Fibroblast of peridontal ligament (primary cell): ENCODE results near the gene NRGN.
A peak's percentile ranks its signal among the peaks of the same experiment; 100 is the strongest.

Experiments
- DNase-seq: peaks from one replicate; pipeline ENCODE4 v3.0.0-alpha.2; 2010; ENCODE audit errors: extremely low read depth

The NRGN gene

DNA sequence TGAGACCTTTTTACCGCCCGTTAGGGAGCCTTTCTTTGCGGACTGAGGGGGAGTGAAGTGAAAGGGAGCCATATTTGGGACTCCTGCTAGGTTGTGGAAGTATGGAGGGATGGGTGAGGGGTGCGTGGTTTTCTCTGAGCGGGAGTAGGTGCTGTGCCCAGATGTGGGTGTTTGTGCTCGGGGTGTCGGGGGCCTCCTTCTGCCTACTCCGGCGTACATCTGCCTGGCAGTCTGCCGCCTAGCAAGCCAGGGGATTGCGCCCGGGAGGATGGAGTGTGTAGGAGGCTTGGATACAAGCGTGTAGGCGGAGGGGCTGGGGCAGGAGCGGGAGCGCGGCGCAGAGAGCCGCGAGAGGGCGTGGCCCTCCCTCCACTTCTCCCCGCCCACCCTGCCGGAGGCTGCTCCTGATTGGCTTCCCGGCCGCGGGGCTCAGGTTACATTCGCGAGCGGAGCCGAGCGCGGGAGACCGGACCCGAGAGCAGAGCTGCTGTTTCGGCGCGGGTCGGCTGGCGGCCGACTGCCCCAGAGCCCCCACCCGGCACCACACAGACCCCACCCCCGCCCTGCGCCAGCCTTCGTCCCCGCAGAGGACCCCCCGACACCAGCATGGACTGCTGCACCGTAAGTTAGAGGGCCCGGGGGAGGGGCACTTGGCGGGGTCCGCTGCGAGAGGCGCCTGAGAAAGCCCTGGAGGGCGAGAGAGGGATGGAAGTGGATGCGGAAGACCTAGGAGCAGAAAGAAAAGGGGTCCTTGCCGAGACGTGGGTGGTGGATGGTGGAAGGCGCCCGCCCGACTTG lies at the start of gene NRGN:
Gene NRGN, plus strand, starts transcription at position 464 of the 798 bp plus-strand sequence. Its CDS starts 143 bp downstream, at position 607.
- peak; percentile 66 for DNase-seq

DNA sequence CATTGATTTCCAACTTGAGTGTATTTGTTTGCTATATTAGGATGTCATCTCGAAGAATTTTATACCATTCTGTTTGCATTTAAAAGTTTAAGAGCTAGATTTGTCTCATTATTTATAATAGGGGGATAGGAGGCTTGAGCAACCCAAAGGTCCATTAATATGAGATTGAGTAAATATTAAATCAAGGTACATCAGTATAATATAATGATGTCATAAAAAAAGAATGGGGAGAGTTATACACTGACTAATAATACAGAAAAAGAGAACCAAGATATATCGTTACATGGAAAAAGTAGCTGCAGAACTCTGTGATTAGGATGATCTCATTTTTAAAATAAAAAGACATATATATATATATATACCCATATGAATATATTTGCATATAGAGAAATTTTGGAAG lies 46.6 kb upstream of the NRGN start:
- no peak for DNase-seq

DNA sequence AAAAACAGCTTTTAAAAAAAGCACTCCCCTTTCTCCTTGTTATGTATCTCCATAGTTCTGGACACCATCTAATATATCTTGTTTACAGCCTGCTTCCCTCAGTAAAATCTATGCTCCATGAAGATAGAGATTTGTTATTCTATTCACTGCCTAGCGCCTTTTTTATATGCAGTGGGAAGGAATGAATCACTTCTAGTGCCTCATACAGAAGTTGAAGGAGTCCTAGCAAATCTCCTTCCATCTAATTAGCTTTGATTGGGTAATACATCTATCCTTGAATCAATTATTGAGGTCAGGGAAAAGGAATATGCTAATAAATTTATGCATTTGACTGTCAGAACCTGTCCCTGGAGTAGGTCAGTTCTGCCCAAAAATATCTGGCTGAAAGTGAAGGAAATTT lies 40.2 kb upstream of the NRGN start:
- no peak for DNase-seq

- DNase-seq = no peak
Measured at GRCh38 chr11:124700028-124700427, 39.7 kb upstream of the NRGN start.

DNA sequence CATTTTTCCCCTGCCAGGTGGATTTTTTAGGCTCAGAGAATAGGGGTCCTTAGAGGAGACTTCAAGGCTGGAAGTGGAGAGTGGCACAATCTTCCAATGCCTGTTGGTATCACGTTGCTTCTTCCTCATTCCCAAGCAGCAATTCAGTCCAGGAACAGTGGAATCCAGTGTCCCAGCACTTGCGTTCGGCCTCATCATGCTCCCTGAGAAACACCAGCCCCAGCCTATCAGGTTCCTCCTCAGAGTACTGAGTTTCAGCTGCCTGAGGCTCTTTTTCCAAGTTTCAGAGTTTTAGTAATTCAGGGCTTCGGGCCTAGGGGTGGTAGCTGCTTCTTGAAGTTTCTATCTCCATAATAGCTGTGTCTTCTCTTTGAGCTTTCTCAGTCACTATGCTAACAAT lies 31.9 kb upstream of the NRGN start:
- DNase-seq = no peak

DNA sequence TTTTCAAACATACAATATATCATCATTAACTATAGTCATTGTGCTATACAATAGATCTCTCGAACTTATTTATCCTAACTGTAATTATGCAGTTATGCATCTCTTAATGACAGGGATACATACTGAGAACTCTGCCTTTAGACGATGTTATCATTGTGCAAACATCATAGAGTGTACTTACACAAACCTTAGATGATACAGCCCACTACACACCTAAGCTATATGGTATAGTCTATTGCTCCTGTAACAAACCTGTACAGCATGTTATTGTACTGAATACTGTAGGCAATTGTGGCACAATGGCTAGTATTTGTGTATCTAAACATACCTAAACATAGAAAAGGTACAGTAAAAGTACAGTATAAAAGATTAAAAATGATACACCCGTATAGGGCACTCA lies 27.4 kb upstream of the NRGN start:
- DNase-seq = no peak

GRCh38 chr11:124716591-124716990 lies 23.2 kb upstream of the NRGN start:
- DNase-seq = no peak

DNA sequence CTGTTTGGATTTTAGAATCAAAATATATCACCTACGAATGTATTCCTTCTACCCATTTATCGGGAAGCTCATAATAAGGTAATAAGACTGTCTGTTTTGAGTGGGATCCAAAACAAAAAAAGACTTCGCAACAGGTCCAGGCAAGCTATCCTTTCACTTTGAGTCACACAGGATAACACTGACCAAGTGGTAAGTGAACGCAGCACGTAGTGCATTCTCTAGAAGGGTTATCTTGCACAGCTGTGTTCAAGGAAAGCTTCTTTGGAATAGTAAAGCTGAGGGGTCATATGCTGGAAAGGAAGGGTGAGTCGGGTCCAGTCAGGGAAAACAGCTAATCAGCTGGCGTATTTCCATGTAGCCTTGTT lies 22.3 kb upstream of the NRGN start:
- no peak for DNase-seq

GRCh38 chr11:124717786-124718651 lies 21.7 kb upstream of the NRGN start:
- DNase-seq = peak; percentile 14

- no peak for DNase-seq
Measured at GRCh38 chr11:124718801-124719200, 20.9 kb upstream of the NRGN start.

DNA sequence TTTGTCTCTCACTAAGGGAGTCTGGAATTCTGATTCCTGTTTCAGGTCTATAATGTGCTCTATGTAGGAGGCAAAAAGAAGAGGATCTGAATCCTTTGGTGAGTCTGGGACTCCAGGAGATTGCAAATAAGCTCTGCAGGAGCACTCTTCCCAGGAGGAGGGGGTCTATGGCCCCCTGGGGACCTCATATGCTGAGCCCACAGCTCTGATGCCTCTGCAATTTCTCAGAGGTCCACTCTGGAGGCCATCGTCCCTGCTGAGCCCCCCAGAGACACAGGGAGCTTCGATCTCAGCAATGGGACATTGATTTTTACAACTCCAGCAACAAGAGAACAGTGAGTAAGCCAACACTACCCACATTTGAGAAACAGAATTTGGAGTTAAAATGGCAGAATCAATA lies 20.2 kb upstream of the NRGN start:
- DNase-seq = no peak

DNA sequence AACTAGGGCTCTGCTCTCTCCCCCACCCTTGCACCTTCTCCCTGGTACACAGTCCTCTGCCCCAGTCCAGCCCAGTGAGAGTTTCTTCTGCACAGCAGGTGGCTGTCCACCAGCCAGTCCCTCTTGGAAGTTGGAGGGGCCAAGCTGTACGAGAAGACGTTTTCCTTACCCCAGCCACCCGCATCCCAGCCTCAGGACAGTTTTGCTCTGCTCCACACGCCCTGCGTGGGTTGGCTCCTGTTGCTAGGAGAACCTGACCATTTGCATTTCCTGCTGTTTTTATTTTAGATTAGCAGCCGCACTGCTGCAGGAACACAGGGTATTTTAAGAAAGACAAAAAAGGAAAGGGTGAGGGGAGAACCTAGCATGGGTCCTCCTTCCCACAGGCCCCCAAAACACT lies 17.6 kb upstream of the NRGN start:
- no peak for DNase-seq

DNA sequence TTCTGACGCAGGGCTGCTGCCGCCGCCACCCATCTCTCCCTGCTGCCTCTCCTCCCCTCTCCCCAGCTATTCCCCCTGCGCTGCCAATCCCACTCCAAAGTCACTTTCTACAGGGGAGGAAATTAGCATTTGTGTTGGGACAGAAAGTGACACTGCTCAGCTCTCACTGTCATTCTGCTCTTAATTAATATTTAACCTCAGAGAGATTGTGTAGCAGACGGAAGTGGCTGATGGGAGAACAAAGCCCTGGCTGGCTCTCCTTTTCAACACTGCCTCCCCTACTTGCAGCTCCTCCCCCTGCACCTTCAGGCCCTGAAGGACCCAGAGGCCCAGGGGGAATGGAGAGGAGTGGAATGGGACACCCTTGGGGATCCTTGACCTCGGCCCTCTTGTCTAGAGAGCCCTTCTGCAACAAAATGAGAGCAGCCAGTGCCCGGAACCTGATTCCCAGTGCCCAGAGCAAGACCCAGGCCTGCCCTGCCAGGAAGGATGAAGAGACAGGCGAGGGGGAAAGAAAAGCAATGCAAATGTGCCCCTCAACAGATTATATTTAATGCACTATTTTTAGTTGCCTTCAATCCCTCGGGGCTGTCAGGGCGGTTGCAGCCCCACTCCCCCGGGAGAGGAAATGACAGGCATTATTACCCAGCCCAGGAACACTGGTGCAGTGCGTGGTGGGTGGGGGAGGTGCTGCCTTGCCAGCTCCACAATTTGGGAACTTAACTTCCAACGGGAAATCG lies 14.6 kb upstream of the NRGN start:
- DNase-seq = no peak

- DNase-seq = no peak
Measured at GRCh38 chr11:124725719-124726105, 14.0 kb upstream of the NRGN start.

DNA sequence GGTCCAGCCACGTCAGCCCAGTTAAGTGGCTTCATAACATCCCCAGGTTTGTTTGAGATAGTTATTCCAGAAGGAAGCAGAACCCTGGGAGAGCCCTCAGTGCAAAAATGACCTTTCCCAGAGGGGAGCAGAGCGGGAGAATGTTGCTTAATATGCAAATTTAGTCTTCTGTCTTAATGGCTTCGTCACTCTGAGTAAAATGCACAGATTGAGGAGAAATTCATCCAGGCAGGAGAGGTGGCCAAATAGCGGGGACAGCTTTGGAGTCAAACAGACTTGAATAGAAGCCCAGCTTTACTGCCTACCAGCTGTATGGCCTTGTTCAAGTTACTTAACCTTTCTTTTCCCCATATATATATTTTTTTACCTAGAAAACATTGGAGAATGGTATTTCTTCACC lies 12.3 kb upstream of the NRGN start:
- no peak for DNase-seq

DNA sequence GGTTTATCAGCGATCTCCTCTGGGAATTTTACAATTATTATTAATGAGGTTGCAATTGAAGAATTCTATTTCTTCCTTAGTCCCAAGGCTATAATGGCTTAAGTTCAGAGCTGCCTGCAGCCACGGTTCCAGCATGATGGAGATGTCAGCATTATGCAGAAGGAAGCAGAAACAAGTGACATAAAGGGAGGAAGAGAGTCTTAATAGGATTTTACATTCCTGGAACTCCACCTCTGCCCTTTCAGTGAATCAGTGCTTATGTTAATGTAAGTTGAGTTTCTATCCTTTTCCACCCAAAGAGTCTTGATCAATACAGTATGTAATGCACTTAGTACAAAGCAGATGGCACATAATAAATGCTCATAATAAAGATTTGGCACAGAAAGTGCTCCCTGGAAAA lies 11.6 kb upstream of the NRGN start:
- DNase-seq = no peak

GRCh38 chr11:124729571-124729970 lies 10.2 kb upstream of the NRGN start:
- no peak for DNase-seq

GRCh38 chr11:124732230-124732629 lies 7.5 kb upstream of the NRGN start:
- DNase-seq = no peak

GRCh38 chr11:124736736-124737135 lies 3.0 kb upstream of the NRGN start:
- DNase-seq = no peak

DNA sequence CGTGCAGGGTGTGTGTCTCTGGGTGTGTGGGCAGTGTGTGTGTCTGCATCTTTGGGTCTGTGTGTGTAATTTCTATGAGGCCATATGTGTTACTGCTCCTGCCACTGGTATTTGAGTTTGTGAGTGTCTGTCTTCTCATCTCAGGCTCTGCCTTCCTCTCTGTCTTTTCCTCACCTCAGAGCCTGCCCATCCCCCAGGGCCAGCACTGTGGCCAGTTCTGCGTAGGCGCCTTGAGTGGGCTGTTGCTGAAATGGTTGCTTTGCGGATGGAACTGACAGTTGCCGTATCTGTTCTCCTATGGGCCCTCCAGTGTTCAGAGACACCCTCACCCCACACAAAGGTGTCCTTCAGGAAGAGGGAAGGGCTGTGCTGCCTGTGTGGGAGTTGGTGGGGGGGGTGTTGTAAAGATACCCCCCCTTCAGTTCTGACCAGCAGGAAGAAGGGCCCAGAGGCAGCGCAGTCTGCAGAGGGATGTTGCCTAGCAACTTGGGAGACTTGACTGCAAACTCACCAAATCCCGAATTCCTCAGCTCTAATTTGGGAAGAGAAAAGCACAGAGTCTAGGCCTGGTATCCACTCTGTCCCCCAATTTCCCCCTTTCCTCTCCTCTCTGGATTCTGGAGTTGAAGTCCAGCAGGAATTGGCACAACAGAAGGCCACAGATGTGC lies 2.0 kb upstream of the NRGN start:
- no peak for DNase-seq

DNA sequence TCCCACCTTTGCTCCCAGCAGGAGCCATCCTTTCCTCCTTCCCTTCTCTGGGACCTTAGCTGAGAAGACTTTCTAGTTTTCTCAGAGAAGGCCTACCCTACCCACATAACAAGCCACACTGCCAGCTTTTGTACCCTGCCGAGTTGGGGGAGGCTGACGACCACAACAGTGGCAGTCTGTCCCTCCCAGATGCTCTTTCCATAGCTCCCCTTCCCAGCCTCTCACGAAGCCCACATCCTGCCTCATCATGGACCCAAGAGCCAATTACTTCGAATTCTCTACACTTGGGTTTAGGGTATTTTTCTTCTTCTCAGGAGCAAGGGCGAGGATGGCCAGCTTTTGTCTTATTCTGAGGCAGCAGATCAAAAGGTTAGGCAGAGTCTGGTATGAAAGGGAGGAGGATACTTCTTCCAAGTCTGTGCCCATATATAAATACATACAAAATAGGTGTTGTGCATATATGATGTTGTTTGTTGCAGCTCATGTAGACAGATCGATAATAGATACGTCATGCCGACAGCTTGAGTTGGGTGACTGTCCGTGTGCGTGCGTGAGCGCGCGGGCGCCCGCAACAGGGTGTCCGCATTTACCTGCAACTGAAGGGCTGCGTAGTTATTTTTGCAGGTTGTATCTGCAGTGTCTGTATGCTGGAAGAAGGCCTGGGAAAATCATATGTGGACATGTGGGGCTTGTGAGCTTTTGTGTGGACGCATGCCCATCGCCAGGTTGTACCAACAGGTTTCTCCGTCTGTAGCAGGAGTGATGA lies 846 bp upstream of the NRGN start:
- DNase-seq = no peak
